ENCODE data around the gene SORCS2.

The SORCS2 gene

DNA sequence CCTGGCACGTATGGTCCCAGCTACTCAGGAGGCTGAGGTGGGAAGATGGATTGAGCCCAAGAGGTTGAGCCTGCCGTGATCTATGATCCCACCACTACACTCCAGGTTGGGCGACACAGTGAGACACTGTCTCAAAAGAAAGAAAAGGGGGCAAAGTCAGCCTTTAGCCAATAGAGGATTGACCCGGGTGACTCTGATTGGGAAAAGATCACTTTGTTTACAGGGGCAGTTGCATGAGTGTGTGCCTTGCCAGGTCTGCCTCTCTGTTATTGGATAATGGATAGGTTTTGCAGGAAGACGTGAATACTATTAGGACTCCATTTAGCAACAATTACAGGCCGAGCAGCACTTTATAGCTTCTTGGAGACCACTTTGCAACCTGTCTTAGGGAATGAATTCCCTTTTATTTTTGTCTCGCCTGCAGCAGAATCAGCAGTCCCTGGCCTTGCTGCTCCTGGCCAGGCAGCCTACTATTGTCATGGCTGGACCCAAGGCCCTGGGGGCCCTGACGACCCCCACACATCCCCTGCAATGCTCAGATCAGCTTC, 345.6 kb downstream of the SORCS2 start:
- DNase-seq (ENCODE audit: low read depth in 2 of 2), result no peak
- no peak overlapping the region for H3K4me3 ChIP-seq (replicated peaks in 1 of 2; ENCODE audit: low read depth in 2 of 2, low read length in 2 of 2)
- TF ChIP-seq CTCF (IDR thresholded peaks at IDR 0.05; ENCODE audit: low read depth, low read length), result no peak

GRCh38 chr4:7538518-7538917, 346.2 kb downstream of the SORCS2 start:
- no peak overlapping the region for H3K4me3 ChIP-seq (replicated peaks in 1 of 2; ENCODE audit: low read depth in 2 of 2, low read length in 2 of 2)
- no peak for TF ChIP-seq CTCF (IDR thresholded peaks at IDR 0.05; ENCODE audit: low read depth, low read length)
- DNase-seq (ENCODE audit: low read depth in 2 of 2), result no peak

- H3K4me3 ChIP-seq (replicated peaks in 1 of 2; ENCODE audit: low read depth in 2 of 2, low read length in 2 of 2), result no peak overlapping the region
- DNase-seq (ENCODE audit: low read depth in 2 of 2), result no peak
- TF ChIP-seq CTCF (IDR thresholded peaks at IDR 0.05; ENCODE audit: low read depth, low read length), result no peak
These were observed 346.8 kb downstream of the SORCS2 start for GRCh38 chr4:7539186-7539585.

GRCh38 chr4:7539659-7540058, 347.3 kb downstream of the SORCS2 start:
- TF ChIP-seq CTCF (IDR thresholded peaks at IDR 0.05; ENCODE audit: low read depth, low read length), result no peak
- H3K4me3 ChIP-seq (replicated peaks in 1 of 2; ENCODE audit: low read depth in 2 of 2, low read length in 2 of 2), result no peak overlapping the region
- peak in 1 of 2 donors; percentile 1 for DNase-seq (ENCODE audit: low read depth in 2 of 2)

GRCh38 chr4:7540206-7540605, 347.9 kb downstream of the SORCS2 start:
- TF ChIP-seq CTCF (IDR thresholded peaks at IDR 0.05; ENCODE audit: low read depth, low read length), result no peak
- no peak overlapping the region for H3K4me3 ChIP-seq (replicated peaks in 1 of 2; ENCODE audit: low read depth in 2 of 2, low read length in 2 of 2)
- no peak for DNase-seq (ENCODE audit: low read depth in 2 of 2)

DNA sequence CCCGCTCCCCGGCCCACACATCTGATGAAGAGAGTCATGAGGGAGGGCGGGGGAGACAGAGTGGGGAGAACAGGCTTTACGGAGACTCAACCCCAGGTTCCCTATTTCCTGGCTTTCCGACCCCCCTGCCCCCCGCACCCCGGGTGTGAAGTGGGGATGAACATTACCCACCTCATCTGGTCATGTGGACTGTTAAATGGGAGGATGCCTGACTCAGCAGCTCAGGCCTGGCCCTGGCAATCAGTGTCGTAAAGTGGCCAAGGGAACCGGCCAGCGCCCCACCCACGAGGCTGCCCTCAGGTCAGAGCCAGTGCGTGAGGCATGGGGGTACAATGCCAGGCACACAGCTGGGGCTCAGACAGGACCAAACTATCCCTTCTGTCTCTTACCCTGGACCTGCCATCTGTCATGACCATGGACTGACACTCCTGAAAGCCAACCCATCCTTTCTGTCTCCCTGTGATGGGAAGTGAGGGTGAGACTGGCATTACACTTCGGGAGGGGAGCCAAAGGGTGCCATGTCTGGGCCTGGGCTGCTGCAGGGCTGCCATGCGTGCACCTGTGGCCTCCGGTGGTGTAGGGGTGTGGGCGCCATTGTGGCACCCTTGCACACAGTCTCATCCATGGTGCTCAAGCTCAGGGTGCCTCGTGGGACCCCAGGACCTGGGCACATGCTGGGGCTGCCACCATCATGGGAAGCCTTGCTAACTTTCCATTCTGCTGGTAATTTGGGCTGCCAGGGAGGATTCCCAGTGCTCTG, 348.5 kb downstream of the SORCS2 start:
- DNase-seq (ENCODE audit: low read depth in 2 of 2), result no peak
- no peak overlapping the region for H3K4me3 ChIP-seq (replicated peaks in 1 of 2; ENCODE audit: low read depth in 2 of 2, low read length in 2 of 2)
- TF ChIP-seq CTCF (IDR thresholded peaks at IDR 0.05; ENCODE audit: low read depth, low read length), result no peak
